Endometrium (tissue), 2 donors: ENCODE data around the gene MMP3.
"Not testable (repeated sequence)": the region's sequence is repeated elsewhere in the genome, so short reads cannot be mapped to it uniquely, and the experiment has no call there.

Source experiments
- FAIRE-seq: peaks from 2 replicates; lab custom pipeline; 2012; peaks lifted over from hg19 to GRCh38; lab: Jason Lieb, UNC
- donor health status: control.
- donor health status: control.

MMP3 gene

DNA sequence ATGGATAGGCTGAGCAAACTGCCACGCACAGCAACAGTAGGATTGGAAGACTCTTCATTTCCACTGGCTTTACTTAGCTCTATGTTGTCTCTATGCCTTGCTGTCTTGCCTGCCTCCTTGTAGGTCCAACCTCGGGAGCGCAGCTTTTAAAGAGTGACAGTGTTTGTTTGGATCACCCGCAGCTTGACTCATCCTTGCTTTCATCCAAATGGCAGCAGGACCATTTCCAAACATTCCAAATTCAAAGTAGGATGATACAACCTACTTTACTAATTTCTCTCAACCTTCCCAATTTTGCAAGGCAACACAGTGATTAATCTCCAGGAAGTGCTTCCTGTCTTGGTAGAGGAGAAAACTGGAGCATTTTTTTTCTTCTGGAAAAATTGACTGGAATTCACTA lies at the start of gene MMP3:
Gene MMP3 (minus strand): TSS at position 121 of the 400 bp plus-strand sequence. CDS start 63 bp downstream, at position 58.
- no peak for FAIRE-seq

- FAIRE-seq = no peak
These were observed 48.3 kb upstream of the MMP3 start for GRCh38 chr11:102891736-102892135.

DNA sequence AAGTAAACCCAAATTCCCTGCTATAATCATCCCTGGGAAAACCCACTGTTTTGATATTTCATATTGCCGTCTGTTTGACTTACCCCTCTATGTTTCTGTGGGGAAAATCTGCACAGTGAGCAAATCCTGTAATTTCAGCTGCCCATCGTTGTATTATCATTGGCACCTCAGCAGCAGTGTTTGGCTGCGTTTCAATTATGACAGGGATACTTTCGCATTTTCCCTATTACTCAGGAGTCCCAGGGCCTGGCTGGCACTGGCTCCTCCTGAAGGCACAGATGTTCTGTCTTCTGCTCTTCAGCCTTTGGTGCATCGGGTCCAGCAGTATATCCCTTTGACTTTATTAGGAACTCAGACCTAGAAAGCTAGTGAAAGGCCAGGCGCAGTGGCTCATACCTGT lies 43.6 kb upstream of the MMP3 start:
- FAIRE-seq = no peak

DNA sequence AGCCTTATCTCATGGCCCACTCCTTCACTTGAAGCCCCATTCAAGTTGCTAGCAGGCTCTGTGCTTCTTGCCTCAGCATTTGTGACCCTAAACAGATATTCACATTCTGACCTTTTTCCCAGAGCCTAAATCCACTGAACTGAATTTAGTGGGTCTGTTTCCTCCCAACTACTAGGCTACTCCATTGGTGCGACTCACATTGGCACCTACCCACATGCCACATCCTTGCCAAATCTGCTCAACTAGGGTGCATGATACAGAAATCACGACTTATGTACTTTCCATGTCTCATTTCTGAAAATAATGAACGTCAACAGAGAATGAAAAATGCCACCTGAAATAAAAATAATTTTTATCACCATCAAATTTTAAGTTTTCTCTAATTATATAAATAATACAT lies 39.7 kb upstream of the MMP3 start:
- no peak for FAIRE-seq

DNA sequence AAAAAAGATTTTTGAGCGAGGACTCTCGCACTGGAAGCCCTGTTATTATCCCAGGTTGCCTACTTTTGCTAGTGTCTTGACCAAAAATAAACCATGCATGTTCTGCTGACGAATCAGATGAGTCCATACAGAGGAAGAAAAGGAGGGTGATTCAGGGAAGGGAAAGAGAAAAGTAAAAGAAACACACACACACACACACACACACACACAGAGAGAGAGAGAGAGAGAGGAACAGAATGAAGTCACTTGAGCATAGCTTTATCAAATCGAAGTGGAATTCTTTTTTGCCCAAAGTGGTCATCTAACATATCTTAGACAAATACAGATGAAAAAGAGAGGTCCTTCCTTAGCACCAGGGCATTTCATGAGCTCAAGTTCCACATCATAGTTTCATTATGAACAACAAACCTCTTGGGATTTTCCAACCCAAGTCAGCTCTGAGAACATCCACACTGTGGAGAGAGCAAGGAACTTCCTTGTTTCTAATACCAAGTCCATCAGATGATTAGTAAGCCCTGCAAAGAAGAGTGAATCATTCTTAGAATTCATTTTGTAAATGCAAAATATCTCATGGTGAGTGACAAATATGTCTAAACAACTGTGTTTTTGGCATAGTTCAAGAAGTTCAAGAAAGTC lies 39.1 kb upstream of the MMP3 start:
- FAIRE-seq = no peak

DNA sequence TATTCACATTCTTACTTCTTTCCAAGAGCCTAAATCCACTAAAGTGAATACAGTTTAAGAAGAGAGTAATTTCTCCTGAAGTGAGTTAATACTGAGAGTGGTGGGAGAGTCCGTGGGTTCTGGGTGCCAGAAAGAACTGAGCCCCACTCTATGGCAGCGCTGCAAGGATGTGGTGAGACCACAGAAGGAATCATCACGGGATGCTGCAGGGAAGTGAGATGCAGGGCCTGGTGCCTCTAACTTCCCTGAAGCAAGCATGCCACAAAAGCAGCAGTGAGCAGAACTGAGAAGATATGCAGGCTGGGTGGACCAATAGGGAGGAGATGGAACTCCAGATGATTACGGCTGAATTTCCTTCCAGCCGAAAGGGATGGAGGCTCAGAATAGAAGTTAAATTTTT lies 36.4 kb upstream of the MMP3 start:
- no peak for FAIRE-seq

DNA sequence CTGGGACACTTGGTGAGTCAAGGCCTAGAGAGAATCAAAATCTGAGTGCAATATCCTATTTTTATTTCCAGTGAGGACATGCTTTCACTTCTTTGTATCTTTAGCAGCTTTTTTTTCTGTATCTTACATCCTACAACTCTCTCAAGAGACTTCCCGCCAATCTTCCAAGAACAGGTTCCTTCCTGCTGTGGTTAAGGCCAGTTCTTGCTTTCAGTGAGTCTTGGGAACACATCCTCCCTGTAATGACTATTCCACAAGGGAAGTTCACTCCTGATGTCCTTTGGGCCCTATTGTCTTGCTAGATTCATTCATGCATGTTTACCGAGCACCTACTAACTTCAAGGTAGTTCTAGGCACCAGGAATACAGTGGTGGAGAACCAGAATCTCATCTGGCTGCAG lies 35.2 kb upstream of the MMP3 start:
- FAIRE-seq = no peak

DNA sequence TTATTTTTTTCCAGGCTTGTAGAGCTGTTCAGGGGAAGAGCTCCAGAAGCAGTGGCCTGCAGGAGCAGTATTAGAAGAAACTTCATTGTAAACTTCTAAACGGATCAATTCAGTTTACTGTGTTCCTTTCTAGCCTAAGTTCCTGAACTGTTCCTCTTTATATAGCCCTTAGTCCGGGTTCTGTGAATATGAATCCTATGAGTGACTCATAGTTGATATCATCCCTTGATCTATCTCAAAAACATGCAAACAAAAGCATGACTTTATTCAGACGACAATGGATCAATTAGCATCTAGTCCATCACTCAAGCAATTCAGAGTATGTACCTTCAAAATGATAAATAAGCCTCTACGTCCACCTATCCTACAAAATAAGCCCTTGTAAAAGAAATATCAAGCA lies 31.4 kb upstream of the MMP3 start, which contains the start of gene MMP12:
Gene MMP12 (minus strand): TSS at position 131 of the 400 bp plus-strand sequence. CDS start 45 bp downstream, at position 86.
- FAIRE-seq = no peak

DNA sequence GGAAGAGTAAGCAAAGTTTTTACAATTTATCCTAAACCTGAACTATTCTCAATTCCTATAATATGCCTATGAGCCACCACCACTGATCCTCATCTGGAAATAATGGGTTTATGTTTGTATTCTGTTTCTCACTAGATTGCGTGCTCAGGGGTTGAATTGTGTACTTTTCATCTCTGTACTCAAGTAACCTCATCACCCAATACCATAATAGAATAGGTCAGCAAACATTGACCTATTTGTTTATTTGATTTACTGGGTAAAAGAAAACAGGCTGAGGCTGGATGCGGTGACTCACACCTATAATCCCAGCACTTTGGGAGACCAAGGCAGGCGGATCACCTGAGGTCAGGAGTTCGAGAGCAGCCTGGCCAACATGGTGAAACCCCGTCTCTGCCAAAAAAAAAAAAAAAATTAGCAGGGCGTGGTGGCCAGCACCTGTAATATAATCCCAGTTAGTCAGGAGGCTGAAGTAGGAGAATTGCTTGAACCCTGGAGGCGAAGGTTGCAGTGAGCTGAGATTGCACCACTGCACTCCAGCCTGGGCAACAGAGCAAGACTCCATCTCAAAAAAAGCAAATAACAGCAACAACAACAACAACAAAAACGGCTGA lies 26.1 kb upstream of the MMP3 start:
- not testable (repeated sequence) for FAIRE-seq

- FAIRE-seq = no peak
These were observed 24.9 kb upstream of the MMP3 start for GRCh38 chr11:102868339-102868738.

DNA sequence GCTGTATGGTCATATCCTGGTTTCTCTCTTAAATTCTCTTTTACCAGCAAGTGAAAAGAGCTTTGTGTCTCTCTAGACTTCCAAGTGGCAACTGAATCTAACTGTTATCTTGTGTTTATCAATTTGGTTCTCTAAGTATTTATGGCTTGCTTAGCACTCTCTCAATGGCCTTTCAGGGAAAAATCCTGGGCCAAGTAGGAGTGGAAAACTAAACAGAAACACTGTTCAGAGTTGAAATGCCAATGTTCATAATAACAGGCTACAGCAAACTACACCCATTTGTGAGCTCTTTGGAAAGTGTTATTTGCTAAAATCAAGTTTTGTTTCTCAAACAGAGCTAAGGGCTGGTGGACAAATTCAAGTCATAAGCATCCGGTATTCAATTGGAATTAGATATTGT lies 21.3 kb upstream of the MMP3 start:
- FAIRE-seq = no peak

DNA sequence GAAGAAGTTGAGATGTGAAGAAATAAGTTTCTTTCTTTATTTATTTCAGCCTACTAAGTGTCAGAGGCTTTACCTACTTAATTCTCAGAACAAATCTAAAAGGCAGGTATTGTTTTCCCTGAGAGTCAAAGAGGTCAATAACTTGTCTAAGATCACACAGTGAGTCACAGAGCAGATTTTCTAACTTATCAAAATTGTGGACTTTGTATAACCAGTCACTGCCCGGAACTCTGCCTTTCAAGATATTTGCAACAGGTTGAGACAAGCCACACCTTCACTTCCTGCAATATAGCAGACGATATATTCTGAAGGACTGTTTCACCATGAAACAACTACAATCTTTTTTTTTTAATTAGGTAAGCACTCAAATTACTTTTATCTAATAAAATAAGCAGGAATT lies 10.5 kb upstream of the MMP3 start:
- FAIRE-seq = no peak

DNA sequence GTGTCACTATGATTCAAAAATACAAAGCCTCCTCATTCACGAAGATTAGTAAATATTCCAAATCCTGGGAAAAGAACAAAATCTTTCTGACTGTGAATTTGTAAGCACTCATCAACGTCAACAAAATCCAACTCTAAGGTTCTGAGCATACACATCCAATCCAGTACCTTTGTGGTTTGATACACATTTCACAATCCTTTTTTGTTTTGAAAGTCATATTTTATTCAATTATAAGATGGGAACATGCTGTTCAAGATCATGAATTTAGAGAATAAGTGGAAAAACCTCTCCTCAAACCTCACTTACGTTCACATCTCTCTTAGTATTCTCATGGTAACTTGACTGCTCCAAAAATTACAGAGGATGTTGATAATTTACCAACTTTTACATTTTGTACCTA lies 9.6 kb upstream of the MMP3 start:
- no peak for FAIRE-seq

DNA sequence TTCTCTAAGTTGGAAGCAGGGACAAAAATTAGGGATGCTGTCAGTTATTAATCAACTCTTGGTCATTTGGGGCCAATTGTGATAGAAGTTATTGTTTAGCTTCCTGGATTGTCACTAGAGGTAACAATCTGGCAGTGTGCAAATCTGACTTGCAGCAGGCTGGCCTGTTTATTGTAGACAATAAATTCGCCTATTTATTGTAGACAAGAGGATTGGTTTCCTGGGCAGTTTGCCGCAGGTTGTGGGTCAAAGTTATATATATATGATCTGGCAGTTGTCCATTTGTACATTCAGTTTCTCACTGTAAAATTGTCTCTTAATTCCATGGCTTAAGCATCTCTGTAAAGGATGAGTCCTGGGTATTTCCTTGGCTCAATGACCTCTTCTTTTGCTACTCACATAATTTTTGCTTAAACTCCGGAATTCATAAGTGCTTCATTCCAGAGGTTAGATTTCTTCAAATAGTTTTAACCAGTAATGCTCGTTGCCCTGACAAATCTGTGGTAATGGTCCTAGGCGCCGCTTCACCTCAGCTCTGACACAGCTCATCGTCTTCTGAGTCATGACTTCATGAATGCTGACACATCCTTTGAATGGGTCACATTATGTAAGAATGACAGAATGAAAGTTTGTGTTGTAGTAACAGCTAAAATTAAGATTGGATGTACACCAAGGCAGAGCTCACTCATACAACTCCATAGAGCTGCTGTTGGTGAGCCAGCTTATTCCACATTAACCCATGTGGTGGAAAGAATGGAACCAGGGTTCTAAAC lies 7.8 kb upstream of the MMP3 start:
- FAIRE-seq = no peak

- FAIRE-seq = no peak
These were observed 5.9 kb upstream of the MMP3 start for GRCh38 chr11:102849311-102849710.

DNA sequence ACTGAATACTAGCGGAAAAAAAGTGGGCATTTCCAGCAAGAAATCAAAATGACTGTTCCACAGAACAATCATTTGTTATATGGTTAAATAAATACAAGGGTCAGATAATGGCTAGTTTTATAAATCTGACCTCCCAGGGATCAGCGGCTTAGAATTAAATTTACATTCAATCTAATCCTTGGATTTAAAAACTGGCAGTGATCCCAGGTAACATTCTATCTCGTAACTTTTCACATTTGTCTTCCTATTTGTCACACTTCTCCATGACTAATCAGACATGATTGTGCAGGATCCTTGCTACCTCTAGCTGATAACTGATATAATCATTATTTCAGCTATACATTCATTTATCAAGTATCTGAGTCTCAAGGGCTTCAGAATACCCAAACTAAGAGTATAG lies 2.9 kb upstream of the MMP3 start:
- FAIRE-seq = no peak

- FAIRE-seq = no peak
These were observed 479 bp downstream of the MMP3 start for GRCh38 chr11:102842930-102843329.

- no peak for FAIRE-seq
These were observed 3.4 kb downstream of the MMP3 start for GRCh38 chr11:102840018-102840417.

GRCh38 chr11:102837646-102838045 lies 5.8 kb downstream of the MMP3 start:
- FAIRE-seq = no peak

- FAIRE-seq = no peak
These were observed 6.3 kb downstream of the MMP3 start for GRCh38 chr11:102837156-102837555.

GRCh38 chr11:102836290-102836875 lies 7.0 kb downstream of the MMP3 start:
- no peak for FAIRE-seq

DNA sequence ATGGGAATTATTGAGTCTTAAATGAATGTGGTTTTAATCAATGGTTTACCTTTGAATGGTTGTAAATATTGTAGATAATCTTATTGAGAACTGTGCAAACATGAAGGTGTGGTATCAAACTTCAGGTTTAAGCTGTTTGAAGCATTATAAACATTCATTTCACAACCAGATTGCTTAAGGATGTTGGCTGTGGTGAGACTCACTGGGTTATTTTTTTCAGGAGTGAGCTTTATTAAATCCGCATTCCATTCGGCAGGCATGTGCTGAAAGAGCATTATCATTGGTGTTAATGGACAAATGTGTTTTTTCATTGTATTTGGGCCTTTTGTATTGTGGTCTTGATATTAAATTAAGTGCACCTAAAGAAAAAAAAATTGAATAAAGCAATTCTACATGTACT lies 9.7 kb downstream of the MMP3 start:
- FAIRE-seq = no peak

DNA sequence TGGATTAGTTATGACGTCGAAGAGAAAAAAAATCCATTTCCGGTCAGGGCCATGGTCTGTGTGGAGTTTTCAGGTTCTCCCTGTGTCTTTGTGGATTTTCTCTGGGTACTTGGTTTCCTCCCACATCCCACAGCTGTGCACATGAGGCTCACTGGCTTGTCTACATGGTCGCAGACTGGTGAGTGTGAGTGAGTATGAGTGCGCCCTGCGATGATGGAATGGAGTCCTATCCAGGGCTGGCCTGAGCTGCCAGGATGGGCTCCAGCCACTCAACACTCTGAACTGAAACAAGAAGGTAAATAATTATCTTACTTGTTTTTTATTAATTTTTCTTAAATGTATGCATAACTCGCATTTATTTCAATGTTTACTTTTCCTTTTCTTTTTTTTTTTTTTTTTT lies 10.8 kb downstream of the MMP3 start:
- FAIRE-seq = no peak
